Esophagus mucosa (tissue), 1 donor: ENCODE data around the gene PARN. TPM values are rescaled to one million over a fixed set of nuclear protein-coding genes. Genes with fewer than 3 reads are reported as not detected.

Experiments
- ATAC-seq: fragments of 200-7000 bp; cut with Tn5 transposase; one replicate; pipeline ENCODE4 v1.9.1; 2020
- total RNA-seq: library from RNA; stranded (reverse); gene quantifications from one replicate; pipeline ENCODE4 v1.2.4, GENCODE V29; 2023
- donor health status: DM: yes; HTN: yes; CAD: no.

PARN gene
- total RNA-seq, 1 donor from 2014 or later, result 22.5 TPM

DNA sequence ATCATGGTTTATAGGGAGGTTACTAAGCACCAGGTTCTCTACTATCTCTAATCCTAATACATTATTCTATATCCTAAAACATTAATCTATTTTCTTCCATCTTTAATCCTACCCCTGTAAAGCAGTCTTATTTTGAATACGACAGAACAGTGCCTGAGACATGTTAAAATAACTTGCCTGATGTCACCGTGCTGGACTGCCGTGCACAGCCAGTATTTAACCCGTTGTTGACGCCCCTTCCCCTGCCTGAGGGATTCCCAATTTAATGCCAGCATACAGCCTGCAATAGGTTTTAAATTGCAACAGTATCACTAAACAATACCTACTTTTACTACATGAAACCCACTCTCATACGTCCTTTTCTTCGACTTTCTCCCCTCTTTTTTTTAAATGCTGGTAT is 133.3 kb downstream of the PARN start:
- ATAC-seq, result no peak

GRCh38 chr16:14496047-14496770 is 133.9 kb downstream of the PARN start:
- ATAC-seq, result no peak

- ATAC-seq, result no peak
These were observed 134.6 kb downstream of the PARN start for GRCh38 chr16:14495213-14496046.

- no peak for ATAC-seq
These were observed 135.6 kb downstream of the PARN start for GRCh38 chr16:14494396-14494966.

DNA sequence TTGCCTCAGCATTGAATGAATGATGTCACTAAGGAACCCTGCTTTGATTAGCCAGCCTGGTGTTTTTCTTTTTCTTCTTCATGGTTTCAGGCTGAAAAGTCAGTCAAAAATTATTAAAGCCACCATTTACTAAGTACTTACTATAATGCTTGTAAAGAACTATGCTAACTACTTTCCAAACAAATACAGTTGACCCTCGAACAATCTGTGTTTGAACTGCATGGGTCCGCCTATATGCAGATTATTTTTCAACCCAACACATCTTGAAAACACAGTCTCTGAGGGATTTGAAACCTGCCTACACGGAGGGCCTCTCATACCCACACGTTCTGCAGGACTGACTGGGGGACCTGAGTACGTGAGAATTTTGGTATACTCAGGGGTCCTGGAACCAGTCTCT is 136.3 kb downstream of the PARN start:
- ATAC-seq, result no peak

DNA sequence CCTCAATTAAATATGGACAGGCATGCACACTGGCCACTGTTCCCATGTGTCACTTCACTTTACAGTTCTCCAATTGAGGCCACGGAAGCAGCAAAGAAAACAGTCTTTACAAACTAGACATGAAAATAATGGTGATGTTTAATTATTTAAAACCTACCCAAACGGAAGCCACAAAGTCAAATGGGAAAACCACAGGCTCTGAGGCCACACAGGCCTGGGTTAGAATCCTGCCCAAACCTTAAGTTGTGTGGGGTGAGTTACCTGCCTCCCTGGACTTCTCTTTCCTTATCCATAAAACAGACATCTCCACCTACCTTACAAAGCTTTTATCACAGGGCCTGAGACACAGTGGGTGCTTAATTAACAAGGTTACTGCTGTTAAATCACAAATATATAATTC is 137.4 kb downstream of the PARN start:
- ATAC-seq, result no peak

DNA sequence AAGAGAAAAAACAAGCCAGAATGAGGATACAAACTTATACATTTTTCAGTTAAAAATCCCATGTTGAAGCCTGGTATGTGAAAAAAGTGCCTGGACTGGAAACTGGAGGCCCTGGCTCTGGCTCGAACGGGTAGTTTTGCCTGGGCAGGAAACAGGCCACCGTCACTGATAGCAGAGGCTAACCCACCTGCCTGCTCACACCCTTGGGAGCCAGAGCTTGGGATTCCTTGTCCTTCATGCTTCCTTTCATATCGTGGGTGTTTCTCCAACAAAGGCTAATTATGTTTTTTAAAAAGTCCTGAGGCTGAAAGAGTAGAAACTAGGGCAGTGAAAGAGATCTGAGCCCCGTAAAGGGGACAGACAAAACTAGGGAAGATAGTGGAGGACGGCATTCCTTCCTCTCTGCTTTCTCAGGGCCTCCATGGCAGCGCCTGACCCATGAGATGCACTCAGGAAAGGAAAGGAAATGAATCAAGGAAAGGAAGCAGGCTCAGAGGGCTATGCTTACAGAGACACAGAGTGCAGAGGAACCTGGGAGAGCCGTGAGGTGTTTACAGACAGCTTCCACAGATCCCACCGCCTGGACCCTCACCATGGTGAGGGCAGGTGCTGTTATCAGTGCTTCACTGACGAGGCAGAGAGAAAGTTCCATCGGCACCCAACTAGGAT is 138.1 kb downstream of the PARN start:
- no peak for ATAC-seq

GRCh38 chr16:14490235-14490634 is 139.8 kb downstream of the PARN start:
- ATAC-seq, result no peak

- no peak for ATAC-seq
These were observed 140.6 kb downstream of the PARN start for GRCh38 chr16:14489460-14489859.

DNA sequence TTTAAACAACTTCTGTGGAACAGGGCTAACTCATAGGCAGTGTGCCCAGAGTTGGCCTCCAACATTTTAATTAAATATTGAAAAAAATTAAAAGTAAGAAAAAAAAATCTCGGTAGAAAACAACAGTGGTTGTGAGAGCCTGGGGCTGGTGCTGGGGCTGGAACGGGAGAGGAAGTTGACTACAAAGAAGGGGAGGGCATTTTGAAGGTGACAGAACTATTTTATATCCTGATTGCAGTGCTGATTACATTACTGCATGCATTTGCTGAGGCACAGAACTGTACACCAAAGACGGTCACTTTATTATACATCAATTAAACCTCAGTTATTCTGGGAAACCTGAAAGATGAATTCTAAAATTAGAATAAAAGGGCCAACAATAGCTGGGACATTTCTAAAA is 142.5 kb downstream of the PARN start:
- ATAC-seq, result no peak

GRCh38 chr16:14486520-14487303 is 143.3 kb downstream of the PARN start:
- peak; percentile 87 for ATAC-seq

DNA sequence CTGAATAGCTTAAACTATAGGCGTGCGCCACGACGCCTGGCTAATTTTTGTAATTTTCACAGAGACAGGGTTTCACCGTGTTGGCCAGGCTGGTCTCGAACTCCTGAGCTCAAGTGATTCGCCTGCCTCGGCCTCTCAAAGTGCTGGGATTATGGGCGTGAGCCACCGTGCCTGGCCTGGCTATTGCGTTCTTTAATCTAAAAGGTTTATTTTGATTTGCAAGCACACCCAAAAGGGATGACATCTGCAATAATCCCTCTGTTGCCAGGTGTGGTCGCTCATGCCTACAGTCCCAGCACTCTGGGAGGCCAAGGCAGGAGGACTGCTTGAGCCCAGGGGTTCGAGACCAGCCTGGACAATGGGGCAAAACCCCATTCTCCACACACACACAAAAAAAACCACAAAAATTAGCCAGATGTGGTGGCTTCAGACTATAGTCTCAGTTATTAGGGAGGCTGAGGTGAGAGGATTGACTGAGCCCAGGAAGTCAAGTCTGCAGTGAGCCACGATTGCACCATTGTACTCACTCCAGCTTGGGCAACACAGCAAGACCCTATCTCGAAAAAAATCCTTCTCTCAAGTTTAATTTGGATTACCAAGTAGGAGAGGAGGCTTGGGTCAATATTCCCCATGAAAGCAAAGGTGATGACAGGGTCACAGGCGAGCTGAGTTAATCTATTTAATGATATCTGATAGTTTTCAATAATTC is 144.1 kb downstream of the PARN start:
- no peak for ATAC-seq

DNA sequence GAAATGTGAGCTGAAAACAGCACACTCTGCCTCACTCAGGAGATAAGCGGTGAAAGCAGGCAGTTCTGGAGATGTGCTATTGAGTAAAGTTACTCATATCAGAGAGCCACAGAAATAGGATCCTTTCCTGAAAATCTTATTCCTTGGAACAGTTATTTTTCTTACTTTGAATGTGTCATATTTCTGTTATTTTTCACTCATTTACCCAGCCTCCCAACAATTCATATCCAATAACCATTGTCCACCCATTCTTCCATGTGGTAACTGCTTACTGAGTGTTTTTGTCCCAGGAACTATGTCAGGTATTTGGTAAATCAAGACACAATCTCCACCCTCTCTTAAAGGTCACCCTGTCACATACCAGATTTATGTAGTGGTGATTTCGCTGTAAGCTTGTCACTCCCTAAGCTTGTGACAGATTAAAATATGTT is 144.9 kb downstream of the PARN start:
- ATAC-seq, result no peak

- ATAC-seq, result no peak
These were observed 146.2 kb downstream of the PARN start for GRCh38 chr16:14483819-14484385.

DNA sequence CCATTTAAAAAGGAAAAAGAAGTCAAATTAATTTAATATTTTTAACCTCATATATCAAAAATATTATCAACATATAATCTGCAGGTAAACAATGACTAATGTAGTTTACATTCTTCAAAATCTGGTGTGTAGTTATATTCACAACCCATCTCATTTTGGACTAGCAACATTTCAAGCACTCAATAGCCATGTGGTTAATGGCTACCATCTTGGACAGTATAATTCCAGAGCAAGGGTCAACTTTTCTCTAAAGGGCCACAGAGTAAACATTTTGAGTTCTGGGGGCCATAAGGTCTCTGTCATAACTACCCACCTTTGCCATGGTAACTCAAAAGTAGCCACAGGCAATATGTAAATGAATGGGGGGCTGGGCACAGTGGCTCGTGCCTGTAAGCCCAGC is 153.9 kb downstream of the PARN start:
- no peak for ATAC-seq

- peak; percentile 97 for ATAC-seq
These were observed 154.5 kb downstream of the PARN start for GRCh38 chr16:14475370-14476139.

DNA sequence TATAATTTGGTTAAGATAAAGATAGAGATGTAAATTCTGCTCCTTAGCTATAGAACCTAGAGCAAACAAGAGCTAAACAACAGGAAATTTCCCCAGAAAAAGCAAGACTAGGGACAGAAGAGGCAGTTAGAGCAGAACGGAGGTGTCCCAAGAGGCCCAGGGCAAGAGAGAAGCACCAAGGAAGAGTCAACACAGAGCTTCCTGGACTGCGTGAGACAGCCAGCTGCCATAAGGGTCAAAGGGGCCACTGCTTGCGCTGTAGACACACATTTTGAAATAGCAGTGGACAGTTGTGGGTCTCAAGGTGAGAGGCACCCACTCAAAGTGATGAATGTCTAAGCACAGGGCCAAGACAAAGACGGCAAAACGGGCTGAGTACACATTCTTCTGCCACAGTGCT is 156.6 kb downstream of the PARN start:
- ATAC-seq, result no peak

- no peak for ATAC-seq
These were observed 157.7 kb downstream of the PARN start for GRCh38 chr16:14472357-14472756.

DNA sequence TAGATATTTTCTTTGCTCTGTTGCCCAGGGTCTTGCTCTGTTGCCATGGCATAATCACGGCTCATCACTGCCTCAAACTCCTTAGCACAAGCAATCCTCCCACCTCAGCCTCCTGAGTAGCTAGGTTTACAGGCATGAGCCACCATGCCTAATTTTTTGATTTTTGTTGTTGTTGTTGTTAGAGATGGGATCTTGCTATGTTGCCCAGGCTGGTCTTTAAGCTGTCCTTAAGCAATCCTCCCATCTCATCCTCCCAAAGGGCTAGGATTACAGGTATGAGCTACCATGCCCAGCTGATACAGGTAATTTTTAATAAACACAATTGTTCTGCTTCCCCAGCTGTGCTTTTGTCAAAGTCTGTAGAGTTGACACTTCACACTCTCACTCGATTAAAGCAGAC is 159.3 kb downstream of the PARN start:
- ATAC-seq, result no peak

GRCh38 chr16:14465799-14466198 is 164.3 kb downstream of the PARN start:
- no peak for ATAC-seq
